SK-N-SH treated with all-trans-retinoic acid at 6 μM for 48 hours (cell line): ENCODE measurements around the gene ANKRD11.

Experiments used
- ARNTL ChIP-seq: fragments of 450-650 bp; formaldehyde crosslinking; IDR thresholded peaks from 2 replicates; pipeline ENCODE4 v1.5.0; 2020; ENCODE audit warnings: low read depth, mild to moderate bottlenecking, moderate library complexity, borderline replicate concordance
- ESRRG ChIP-seq: fragments of 250-450 bp; sonication (Bioruptor Pico); IDR thresholded peaks from 2 replicates; pipeline ENCODE4 v1.6.1; 2021; ENCODE audit warnings: mild to moderate bottlenecking
- GLIS3 ChIP-seq: fragments of 250-450 bp; sonication (Bioruptor Pico); IDR thresholded peaks from 2 replicates; pipeline ENCODE4 v1.5.0; 2020; ENCODE audit warnings: mild to moderate bottlenecking, moderate library complexity
- OSR1 ChIP-seq: fragments of 250-450 bp; sonication (Bioruptor Pico); IDR thresholded peaks from 2 replicates; pipeline ENCODE4 v1.8.0; 2022; ENCODE audit warnings: moderate library complexity, mild to moderate bottlenecking, inconsistent platforms
- RARB ChIP-seq: fragments of 250-450 bp; sonication (Bioruptor Pico); IDR thresholded peaks from 2 replicates; pipeline ENCODE4 v1.8.0; 2021; ENCODE audit warnings: mild to moderate bottlenecking, moderate library complexity
- SNAI2 ChIP-seq: fragments of 250-450 bp; sonication (Bioruptor Pico); IDR thresholded peaks from 2 replicates; pipeline ENCODE4 v1.5.0; 2020; ENCODE audit warnings: mild to moderate bottlenecking, moderate library complexity
- TOX ChIP-seq: fragments of 250-450 bp; sonication (Bioruptor Pico); IDR thresholded peaks from 2 replicates; pipeline ENCODE4 v1.8.0; 2021; ENCODE audit warnings: mild to moderate bottlenecking, moderate library complexity, borderline replicate concordance
- ZFP3 ChIP-seq: fragments of 250-450 bp; sonication (Bioruptor Pico); IDR thresholded peaks from 2 replicates; pipeline ENCODE4 v1.5.0; 2020; ENCODE audit warnings: mild to moderate bottlenecking, moderate library complexity
- ZFP30 ChIP-seq: fragments of 450-650 bp; formaldehyde crosslinking; IDR thresholded peaks from 2 replicates; pipeline ENCODE4 v1.5.0; 2022; ENCODE audit warnings: mild to moderate bottlenecking, moderate library complexity
- ZNF70 ChIP-seq: fragments of 450-650 bp; formaldehyde crosslinking; IDR thresholded peaks from 2 replicates; pipeline ENCODE4 v1.5.0; 2020; ENCODE audit warnings: mild to moderate bottlenecking, moderate library complexity
- TF ChIP-seq, protein P1 (sequence below): fragments of 250-450 bp; sonication (Bioruptor Pico); IDR thresholded peaks from 2 replicates; pipeline ENCODE4 v1.8.0; 2020; ENCODE audit warnings: mild to moderate bottlenecking, moderate library complexity, borderline replicate concordance
- TF ChIP-seq, protein P2 (sequence below): fragments of 250-450 bp; sonication (Bioruptor Pico); IDR thresholded peaks from 2 replicates; pipeline ENCODE4 v1.5.1; 2020; ENCODE audit warnings: low read depth, mild to moderate bottlenecking, moderate library complexity
- TF ChIP-seq, protein P3 (sequence below): fragments of 250-450 bp; sonication (Bioruptor Pico); IDR thresholded peaks from 2 replicates; pipeline ENCODE4 v1.8.0; 2021; ENCODE audit warnings: low read depth, mild to moderate bottlenecking, moderate library complexity, borderline replicate concordance

DNA sequence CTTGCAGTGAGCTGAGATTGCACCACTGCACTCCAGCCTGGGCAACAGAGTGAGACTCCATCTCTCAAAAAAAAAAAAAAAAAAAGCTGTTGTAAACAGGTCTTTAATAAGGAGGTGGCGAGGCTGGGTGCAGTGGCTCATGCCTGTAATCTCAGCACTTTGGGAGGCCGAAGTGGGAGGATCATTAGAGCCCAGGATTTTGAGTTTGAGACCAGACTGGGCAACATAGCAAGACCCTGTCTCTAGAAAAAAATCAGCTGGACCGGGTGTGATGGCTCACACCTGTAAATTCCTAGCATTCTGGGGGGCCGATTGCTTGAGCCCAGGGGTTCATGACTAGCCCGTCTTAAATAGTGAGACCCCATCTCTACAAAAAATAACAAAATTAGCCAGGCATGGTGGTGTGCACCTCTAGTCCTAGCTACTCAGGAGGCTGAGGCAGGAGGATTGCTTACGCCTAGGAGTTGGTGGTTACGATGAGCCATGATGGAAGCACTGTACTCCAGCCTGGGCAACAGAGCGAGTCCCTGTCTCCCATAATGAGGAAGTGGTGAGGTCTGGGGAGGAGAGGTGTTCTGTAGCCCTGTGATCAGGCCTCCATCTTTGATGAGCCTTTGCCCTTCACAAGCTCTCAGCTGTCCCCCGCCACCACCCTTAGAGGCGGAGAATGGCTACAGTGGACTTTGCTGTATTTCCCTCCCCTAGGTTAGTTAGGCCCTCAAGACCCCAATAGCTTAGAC is 236.6 kb downstream of the ANKRD11 start:
- no peak for TF ChIP-seq ESRRG (CRISPR knock-in tag)
- TF ChIP-seq ARNTL (CRISPR knock-in tag) = no peak
- TF ChIP-seq SNAI2 (CRISPR knock-in tag) = no peak
- TF ChIP-seq, protein P1, sequence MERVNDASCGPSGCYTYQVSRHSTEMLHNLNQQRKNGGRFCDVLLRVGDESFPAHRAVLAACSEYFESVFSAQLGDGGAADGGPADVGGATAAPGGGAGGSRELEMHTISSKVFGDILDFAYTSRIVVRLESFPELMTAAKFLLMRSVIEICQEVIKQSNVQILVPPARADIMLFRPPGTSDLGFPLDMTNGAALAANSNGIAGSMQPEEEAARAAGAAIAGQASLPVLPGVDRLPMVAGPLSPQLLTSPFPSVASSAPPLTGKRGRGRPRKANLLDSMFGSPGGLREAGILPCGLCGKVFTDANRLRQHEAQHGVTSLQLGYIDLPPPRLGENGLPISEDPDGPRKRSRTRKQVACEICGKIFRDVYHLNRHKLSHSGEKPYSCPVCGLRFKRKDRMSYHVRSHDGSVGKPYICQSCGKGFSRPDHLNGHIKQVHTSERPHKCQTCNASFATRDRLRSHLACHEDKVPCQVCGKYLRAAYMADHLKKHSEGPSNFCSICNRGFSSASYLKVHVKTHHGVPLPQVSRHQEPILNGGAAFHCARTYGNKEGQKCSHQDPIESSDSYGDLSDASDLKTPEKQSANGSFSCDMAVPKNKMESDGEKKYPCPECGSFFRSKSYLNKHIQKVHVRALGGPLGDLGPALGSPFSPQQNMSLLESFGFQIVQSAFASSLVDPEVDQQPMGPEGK (CRISPR knock-in tag) = no peak
- no peak for TF ChIP-seq OSR1
- no peak for TF ChIP-seq RARB (CRISPR knock-in tag)
- TF ChIP-seq ZNF70 (CRISPR knock-in tag) = no peak
- no peak for TF ChIP-seq GLIS3 (CRISPR knock-in tag)
- TF ChIP-seq, protein P2, sequence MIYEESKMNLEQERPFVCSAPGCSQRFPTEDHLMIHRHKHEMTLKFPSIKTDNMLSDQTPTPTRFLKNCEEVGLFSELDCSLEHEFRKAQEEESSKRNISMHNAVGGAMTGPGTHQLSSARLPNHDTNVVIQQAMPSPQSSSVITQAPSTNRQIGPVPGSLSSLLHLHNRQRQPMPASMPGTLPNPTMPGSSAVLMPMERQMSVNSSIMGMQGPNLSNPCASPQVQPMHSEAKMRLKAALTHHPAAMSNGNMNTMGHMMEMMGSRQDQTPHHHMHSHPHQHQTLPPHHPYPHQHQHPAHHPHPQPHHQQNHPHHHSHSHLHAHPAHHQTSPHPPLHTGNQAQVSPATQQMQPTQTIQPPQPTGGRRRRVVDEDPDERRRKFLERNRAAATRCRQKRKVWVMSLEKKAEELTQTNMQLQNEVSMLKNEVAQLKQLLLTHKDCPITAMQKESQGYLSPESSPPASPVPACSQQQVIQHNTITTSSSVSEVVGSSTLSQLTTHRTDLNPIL (CRISPR knock-in tag) = no peak
- TF ChIP-seq, protein P3, sequence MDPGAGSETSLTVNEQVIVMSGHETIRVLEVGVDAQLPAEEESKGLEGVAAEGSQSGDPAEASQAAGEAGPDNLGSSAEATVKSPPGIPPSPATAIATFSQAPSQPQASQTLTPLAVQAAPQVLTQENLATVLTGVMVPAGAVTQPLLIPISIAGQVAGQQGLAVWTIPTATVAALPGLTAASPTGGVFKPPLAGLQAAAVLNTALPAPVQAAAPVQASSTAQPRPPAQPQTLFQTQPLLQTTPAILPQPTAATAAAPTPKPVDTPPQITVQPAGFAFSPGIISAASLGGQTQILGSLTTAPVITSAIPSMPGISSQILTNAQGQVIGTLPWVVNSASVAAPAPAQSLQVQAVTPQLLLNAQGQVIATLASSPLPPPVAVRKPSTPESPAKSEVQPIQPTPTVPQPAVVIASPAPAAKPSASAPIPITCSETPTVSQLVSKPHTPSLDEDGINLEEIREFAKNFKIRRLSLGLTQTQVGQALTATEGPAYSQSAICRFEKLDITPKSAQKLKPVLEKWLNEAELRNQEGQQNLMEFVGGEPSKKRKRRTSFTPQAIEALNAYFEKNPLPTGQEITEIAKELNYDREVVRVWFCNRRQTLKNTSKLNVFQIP = no peak
- TF ChIP-seq ZFP30 (CRISPR knock-in tag) = no peak
- no peak for TF ChIP-seq TOX (CRISPR knock-in tag)
- TF ChIP-seq ZFP3 (CRISPR knock-in tag) = no peak
